SU-DHL-6 (cell line): Measurements from ENCODE around the gene STXBP5.

ENCODE experiments used
- H2AFZ ChIP-seq: fragments of 200-600 bp; sonication (generic); 2 replicates; pipeline ENCODE4 v1.6.1; 2014; ENCODE audit warnings: low read depth, mild to moderate bottlenecking, moderate library complexity, mixed read lengths, antibody characterized with exemption, low read length; ENCODE audit not compliant: severe bottlenecking
- H3F3A ChIP-seq: fragments of 200-600 bp; shearing (Covaris generic); 2 replicates; pipeline ENCODE4 v1.6.0; 2016; ENCODE audit warnings: antibody characterized with exemption, mild to moderate bottlenecking; ENCODE audit not compliant: insufficient read depth
- H3K27ac ChIP-seq: fragments of 200-600 bp; sonication (generic); 2 replicates; pipeline ENCODE4 v1.5.1; 2016; ENCODE audit warnings: low read depth, mild to moderate bottlenecking, low read length, moderate library complexity, mixed read lengths
- H3K27me3 ChIP-seq: fragments of 200-600 bp; sonication (generic), shearing (Covaris generic); 2 replicates; pipeline ENCODE4 v1.6.0; 2014; ENCODE audit warnings: mild to moderate bottlenecking, low read length
- H3K36me3 ChIP-seq: fragments of 200-600 bp; sonication (generic); 2 replicates; pipeline ENCODE4 v1.6.1; 2014; ENCODE audit warnings: mild to moderate bottlenecking, low read length, mixed read lengths
- H3K4me2 ChIP-seq: fragments of 300-600, 200-600 bp; shearing (Covaris generic), sonication (generic); 2 replicates; pipeline ENCODE4 v1.6.0; 2014; ENCODE audit warnings: low read length, low read depth, mild to moderate bottlenecking; ENCODE audit not compliant: poor library complexity, severe bottlenecking
- H3K4me3 ChIP-seq: fragments of 200-600 bp; sonication (generic); 2 replicates; pipeline ENCODE4 v1.5.1; 2014; ENCODE audit warnings: antibody characterized with exemption, low read length, mild to moderate bottlenecking, mixed read lengths; ENCODE audit not compliant: insufficient read depth, poor library complexity, severe bottlenecking
- H3K79me2 ChIP-seq: fragments of 200-600 bp; sonication (generic); 2 replicates; pipeline ENCODE4 v1.6.1; 2014; ENCODE audit warnings: mild to moderate bottlenecking, low read length, moderate library complexity; ENCODE audit not compliant: insufficient read depth
- H3K9ac ChIP-seq: fragments of 200-600 bp; sonication (generic); 2 replicates; pipeline ENCODE4 v1.7.0; 2014; ENCODE audit warnings: mild to moderate bottlenecking, low read length
- H3K9me2 ChIP-seq: fragments of 200-600 bp; sonication (generic); replicated peaks from 2 replicates; pipeline ENCODE4 v1.6.1; 2014; ENCODE audit warnings: low read length; ENCODE audit not compliant: insufficient read depth
- H3K9me3 ChIP-seq: fragments of 200-600 bp; sonication (generic); 2 replicates; pipeline ENCODE4 v1.6.1; 2014; ENCODE audit warnings: low read length, mixed read lengths; ENCODE audit not compliant: insufficient read depth
- H4K20me1 ChIP-seq: fragments of 200-600 bp; sonication (generic); 2 replicates; pipeline ENCODE4 v1.6.1; 2014; ENCODE audit warnings: low read depth, mild to moderate bottlenecking, antibody characterized with exemption, low read length, moderate library complexity, mixed read lengths
- EZH2phosphoT487 ChIP-seq: fragments of 200-600 bp; sonication (generic), shearing (Covaris generic); conservative IDR thresholded peaks from 2 replicates; pipeline ENCODE4 v1.6.1; 2018; ENCODE audit warnings: mild to moderate bottlenecking, antibody characterized with exemption, low read length, moderate library complexity, mixed read lengths
- TF ChIP-seq, protein P1 (sequence below): fragments of 200-600 bp; sonication (generic); IDR thresholded peaks from one replicate; pipeline ENCODE4 v1.5.1; 2017; ENCODE audit warnings: antibody characterized with exemption, mild to moderate bottlenecking, low read length, moderate library complexity; ENCODE audit not compliant: insufficient read depth, poor library complexity, severe bottlenecking

Gene STXBP5

DNA sequence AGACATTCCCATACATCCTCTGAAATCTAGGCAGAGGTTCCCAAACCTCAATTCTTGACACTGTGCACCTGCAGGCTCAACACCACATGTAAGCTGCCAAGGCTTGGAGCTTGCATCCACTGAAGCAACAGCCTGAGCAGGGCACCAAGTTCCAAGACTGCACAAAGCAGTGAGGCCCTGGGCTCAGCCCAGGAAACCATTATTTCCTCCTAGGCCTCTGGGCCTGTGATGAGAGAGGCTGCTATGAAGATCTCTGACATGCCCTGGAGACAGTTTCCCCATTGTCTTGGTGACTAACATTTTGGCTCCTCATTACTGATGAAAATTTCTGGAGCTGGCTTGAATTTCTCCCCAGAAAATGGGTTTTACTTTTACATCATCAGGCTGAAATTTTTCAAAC is 196.8 kb downstream of the STXBP5 start:
- Histone ChIP-seq H3K4me2 (no peak overlapping the region), H3K79me2 (no peaks in the 10 kb centered on the region), H3K9ac (no peak overlapping the region), H3K27ac (no peak overlapping the region), H3K4me3 (no peak overlapping the region), H3F3A (no peaks in the 10 kb centered on the region), H3K27me3 (no peaks in the 10 kb centered on the region), H3K36me3 (no peaks in the 10 kb centered on the region), H3K9me3 (no peaks in the 10 kb centered on the region; the same call in 1 of the 2 replicates), H3K9me2 (no peaks in the 10 kb centered on the region), H4K20me1 (no peaks in the 10 kb centered on the region), H2AFZ (no peak overlapping the region)
- TF ChIP-seq, protein P1, sequence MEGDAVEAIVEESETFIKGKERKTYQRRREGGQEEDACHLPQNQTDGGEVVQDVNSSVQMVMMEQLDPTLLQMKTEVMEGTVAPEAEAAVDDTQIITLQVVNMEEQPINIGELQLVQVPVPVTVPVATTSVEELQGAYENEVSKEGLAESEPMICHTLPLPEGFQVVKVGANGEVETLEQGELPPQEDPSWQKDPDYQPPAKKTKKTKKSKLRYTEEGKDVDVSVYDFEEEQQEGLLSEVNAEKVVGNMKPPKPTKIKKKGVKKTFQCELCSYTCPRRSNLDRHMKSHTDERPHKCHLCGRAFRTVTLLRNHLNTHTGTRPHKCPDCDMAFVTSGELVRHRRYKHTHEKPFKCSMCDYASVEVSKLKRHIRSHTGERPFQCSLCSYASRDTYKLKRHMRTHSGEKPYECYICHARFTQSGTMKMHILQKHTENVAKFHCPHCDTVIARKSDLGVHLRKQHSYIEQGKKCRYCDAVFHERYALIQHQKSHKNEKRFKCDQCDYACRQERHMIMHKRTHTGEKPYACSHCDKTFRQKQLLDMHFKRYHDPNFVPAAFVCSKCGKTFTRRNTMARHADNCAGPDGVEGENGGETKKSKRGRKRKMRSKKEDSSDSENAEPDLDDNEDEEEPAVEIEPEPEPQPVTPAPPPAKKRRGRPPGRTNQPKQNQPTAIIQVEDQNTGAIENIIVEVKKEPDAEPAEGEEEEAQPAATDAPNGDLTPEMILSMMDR, result no peak
- no peak for TF ChIP-seq EZH2phosphoT487

DNA sequence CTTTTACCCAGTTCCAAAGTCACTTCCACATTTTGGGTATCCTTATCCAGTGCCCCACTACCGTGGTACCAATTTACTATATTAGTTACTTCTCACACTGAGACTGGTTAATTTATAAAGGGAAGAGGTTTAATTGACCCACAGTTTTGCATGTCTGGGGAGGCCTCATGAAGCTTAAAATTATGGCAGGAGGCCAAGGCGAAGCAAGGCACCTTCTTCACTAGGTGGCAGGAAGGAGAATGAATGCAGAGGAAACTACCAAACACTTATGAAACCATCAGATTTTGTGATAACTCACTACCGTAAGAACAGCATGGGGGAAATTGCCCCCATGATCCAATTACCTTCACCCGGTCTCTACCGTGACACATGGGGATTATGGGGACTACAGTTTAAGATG is 197.6 kb downstream of the STXBP5 start:
- no peak for TF ChIP-seq EZH2phosphoT487
- TF ChIP-seq, protein P1, result no peak

DNA sequence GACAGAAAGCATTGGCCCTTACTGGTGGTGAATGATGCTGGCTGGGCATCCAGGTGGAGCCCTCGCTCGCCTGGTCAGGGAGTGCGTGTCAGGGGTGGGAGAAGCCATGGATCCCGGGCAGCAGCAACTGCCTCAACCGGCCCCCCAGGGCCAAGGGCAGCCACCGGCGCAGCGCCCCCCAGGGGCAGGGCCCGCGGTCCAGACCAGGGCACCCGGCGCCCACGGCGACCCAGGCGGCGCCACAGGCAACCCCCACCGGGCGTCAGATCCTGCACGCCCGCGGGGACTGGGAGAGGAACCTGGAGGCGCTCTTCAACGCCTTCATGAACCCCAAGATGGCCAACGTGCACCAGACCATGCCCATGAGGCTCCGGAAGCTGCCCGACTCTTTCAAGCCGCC is 202.6 kb downstream of the STXBP5 start:
- H3K4me2 ChIP-seq, result no peak overlapping the region
- no peaks in the 10 kb centered on the region for H4K20me1 ChIP-seq
- no peaks in the 10 kb centered on the region for H3K9me3 ChIP-seq
- H3K4me3 ChIP-seq, result no peak overlapping the region
- H3K79me2 ChIP-seq, result no peaks in the 10 kb centered on the region
- no peak overlapping the region for H2AFZ ChIP-seq
- TF ChIP-seq, protein P1, result no peak
- TF ChIP-seq EZH2phosphoT487, result no peak
- no peaks in the 10 kb centered on the region for H3K36me3 ChIP-seq
- no peak overlapping the region for H3K9ac ChIP-seq
- no peaks in the 10 kb centered on the region for H3K9me2 ChIP-seq
- H3K27me3 ChIP-seq, result no peaks in the 10 kb centered on the region
- H3F3A ChIP-seq, result no peaks in the 10 kb centered on the region
- no peak overlapping the region for H3K27ac ChIP-seq

More for the DNA sequence above, 197.6 kb downstream of the STXBP5 start:
- H3K4me3 ChIP-seq, result no peak overlapping the region
- H3K9ac ChIP-seq, result no peak overlapping the region
- no peaks in the 10 kb centered on the region for H3K79me2 ChIP-seq
- no peak overlapping the region for H3K27ac ChIP-seq
- no peaks in the 10 kb centered on the region for H3K9me2 ChIP-seq
- no peaks in the 10 kb centered on the region for H3K36me3 ChIP-seq
- H3F3A ChIP-seq, result no peaks in the 10 kb centered on the region
- H3K27me3 ChIP-seq, result no peaks in the 10 kb centered on the region
- no peaks in the 10 kb centered on the region; the same call in 1 of the 2 replicates for H3K9me3 ChIP-seq
- no peak overlapping the region for H2AFZ ChIP-seq
- no peaks in the 10 kb centered on the region for H4K20me1 ChIP-seq
- H3K4me2 ChIP-seq, result no peak overlapping the region
